ENCODE results near the gene DACT3.
"Not testable (repeated sequence)": the region's sequence is repeated elsewhere in the genome, so short reads cannot be mapped to it uniquely, and the experiment has no call there.

The DACT3 gene

DNA sequence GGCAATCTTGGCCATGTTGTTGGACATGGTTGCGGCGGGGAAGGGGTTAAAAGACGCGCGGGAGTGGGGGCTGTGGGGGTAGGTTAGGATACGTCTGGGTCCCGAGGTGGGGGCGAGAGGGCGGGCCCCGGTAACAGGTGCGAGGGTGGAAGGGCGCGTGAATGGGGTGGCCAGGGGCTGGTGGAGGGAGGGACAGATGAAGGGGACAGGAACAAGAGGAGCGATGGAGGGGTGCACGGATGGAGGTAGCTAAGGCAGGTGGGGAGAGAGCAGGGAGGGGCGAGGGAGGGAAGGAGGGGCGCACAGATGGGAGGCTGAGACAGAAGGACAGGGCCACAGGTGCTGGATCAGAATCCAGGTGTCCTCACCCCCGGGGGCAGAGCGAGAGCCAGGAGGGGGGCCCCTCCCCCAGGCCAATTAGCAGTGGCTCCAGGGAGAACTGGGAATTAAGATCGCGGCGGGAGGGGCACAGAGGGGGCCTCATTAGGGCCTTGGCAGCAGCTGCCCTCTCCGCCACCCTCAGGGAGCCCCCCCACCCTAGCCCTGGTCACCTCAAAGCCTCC, 26.2 kb downstream of the DACT3 start:
- DNase-seq (ENCODE audit: low spot score): no peak

DNA sequence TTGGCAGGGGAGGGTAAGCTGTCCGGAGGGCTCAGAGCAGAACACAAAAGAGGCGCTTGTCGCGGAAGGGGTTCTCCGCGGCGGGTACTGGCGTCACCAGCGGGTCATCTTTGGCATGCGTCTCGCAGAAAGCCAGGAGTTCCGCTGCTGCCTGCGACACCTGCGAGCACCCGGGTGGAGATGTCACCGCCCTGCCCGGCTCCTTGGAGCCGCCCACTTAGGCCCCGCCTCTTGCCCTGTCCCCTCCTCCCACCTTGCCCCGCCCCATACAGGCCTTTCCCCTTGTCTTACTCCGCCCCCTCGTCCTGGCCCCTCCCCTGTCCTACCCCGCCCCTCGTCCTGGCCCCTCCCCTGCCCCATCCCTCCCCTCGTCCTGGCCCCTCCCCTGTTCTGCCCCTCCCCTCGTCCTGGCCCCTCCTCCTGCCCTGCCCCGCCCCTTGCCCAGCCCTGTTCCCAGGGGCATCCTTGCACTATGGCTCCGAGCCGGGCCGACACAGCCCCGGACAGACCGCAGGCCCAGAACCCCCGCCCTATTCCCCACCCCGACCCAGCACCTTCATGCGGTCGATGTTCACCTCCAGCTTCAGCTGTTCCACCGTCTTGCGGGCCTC, 26.8 kb downstream of the DACT3 start:
- DNase-seq (ENCODE audit: low spot score): no peak

- no peak for DNase-seq (ENCODE audit: low spot score)
Observed at GRCh38 chr19:46633130-46633529, 27.9 kb downstream of the DACT3 start.

- DNase-seq (ENCODE audit: low spot score): no peak
Observed at GRCh38 chr19:46631481-46631880, 29.5 kb downstream of the DACT3 start.

DNA sequence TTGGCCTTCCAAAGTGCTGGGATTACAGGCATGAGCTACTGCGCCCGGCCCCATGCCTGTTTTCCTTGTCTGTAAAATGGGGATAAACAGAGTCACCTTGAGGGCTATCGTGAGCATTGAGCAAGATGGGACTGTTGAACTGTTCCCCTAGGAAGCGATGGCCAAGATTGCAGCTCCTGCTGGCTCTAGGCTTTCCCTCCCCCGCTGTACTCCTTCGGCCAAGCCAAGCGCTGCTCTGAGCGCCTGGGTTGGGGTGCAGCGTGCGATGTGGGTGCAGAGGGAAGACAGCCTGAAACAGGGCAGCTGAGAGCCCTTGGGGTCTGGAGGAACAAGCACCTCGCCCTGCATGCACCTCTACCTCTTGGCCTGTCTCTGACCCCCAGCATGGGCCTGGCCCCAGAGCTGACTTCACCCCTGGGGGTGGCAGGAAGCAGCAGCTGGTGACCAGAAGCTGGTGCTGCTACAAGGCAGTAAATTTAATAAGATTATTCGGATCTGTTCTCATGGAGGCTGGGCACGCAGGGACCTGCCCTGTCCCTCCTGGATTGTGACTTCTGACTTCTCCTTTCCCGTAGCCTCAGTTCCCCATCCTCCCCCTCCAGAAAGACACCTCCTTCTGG, 30.3 kb downstream of the DACT3 start:
- peak; percentile 49 for DNase-seq (ENCODE audit: low spot score)

DNA sequence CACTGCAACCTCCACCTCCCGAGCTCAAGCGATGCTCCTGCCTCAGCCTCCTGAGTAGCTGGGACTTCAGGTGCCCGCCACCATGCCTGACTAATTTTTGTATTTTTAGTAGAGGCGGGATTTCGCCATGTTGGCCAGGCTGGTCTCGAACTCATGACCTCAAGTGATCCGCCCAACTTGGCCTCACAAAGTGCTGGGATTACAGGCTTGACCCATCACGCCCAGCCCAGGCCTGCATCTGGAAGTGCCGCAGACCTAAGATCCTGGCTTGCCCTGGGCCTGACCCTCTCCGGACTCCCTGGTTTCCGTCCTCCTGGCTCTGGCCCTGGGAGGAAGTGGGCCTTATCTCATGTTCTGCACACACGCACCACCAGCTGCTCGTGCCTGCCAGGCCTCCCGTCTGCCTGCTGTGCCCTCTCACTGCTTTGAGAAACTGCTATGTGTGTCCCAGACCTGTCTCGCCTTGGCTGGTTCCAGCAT, 31.4 kb downstream of the DACT3 start:
- no peak for DNase-seq (ENCODE audit: low spot score)

DNA sequence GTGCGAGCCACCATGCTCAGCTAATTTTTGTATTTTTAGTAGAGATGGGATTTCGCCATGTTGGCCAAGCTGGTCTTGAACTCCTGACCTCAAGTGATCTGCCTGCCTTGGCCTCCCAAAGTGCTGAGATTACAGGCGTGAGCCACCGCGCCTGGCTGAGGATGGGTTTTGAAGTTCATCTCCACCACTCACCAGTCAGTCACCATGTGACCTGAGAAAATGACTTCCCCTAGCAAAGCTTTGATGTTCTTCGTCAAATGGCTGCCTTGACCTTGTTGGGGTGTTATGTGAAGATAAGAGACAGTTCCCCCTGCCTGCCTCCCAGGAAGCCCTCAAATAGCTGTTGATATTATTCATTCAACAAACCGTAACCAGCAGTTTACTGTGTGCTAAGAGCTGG, 32.0 kb downstream of the DACT3 start:
- not testable (repeated sequence) for DNase-seq (ENCODE audit: low spot score)

DNA sequence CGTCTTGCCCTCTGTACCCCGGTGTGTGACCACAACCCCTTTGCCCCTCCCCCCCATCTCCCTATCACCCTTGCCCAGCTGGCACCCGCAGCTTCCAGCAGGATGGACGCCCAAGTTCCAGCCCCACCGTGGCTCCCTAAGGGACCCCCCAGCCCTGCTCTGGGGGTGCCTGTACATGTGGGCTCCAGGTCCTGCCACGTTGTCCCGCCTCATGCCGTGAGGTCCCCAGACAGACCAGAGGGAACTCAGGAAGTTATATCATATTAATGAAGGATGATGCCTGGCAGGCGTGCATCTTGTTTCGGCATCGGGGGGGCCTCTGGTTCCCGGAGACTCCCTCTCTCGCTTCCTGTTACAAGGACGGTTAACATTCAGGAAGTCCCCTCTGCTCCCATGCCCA, 34.5 kb downstream of the DACT3 start:
- DNase-seq (ENCODE audit: low spot score): no peak

DNA sequence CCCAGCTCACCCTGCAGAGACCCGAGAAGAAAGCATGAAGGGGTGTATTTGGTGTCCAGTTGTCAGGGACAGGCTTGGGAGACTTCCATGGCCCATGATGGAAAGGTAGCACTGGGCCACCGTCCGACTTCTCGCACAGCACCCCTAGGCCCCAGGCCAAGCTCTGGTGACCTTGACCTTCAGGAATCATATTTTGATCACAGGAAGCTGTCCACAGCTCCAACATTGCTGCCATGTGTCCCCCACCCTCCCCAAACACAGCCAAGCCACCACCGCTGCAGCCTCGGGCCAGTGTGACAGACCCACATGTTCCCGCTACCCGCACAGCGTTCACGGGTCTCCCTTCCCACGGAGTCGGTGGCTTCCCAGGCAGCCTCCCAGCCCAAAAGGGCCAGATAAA, 35.3 kb downstream of the DACT3 start:
- no peak for DNase-seq (ENCODE audit: low spot score)

- no peak for DNase-seq (ENCODE audit: low spot score)
Observed at GRCh38 chr19:46624958-46625661, 35.9 kb downstream of the DACT3 start, which contains the start of gene PTGIR. Gene PTGIR, minus strand, starts transcription at chr19:46625089. Its CDS starts 864 bp downstream, at chr19:46624225.

GRCh38 chr19:46623915-46624502, 37.0 kb downstream of the DACT3 start:
- no peak for DNase-seq (ENCODE audit: low spot score)

DNA sequence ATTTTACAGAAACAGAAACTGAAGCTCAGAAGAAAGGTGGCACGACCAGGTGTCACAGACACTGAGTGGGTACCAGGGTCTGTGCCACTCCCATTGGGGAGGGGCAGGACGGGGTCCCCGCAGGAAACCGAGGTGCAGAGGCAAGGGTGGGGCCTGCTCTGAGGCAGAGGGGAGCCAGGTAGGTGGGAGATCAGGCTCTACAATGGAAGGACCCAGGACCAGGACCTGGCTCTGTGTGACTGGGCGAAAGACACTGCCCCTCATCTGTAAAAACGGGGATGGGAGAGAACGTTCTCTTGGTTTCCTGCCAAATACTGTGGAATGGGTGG, 38.9 kb downstream of the DACT3 start:
- DNase-seq (ENCODE audit: low spot score): no peak

DNA sequence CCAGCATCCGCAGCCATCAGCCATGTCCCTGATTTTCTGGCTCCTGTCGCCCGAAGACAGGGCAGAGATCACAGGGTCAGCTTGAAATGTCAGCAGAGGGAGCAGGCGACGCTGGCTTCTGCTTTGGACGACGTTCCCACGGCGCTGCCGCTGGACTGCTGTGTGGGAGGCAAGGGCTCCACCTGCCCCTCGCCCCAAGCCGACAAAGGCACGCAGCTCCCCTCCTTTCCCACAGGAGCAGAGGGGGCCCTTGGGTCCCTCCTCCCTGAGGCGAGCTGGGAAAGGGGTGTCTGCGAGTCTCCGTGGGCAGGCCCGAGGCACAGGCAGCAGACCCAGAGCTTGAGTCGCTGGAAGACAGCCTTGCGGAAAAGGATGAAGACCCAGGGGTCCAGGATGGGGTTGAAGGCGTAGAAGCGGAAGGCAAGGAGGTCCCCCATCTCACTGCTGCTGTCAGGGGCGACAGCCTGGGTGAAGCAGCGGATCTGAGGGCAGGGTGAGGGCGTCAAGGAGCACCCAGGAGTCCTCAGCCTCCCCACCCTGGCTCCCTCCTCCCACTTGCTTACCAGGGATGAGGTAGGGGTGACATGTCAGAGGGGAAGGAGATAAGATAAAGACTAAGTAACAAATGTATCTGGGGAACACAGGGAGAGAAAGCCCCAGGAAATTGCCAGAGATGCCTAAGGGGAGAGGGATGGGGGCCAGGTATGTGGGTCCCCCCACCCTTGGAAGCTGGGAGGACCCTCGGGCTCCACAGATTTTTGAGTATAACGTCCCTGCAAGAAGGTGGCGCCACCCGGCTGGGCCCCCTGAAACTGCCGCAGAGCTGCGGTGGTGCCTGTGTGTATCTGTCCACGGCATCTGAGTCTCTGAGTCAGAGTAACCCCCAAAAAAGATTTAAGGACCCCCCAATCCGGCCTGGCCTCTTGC, 39.5 kb downstream of the DACT3 start:
- no peak for DNase-seq (ENCODE audit: low spot score)

DNA sequence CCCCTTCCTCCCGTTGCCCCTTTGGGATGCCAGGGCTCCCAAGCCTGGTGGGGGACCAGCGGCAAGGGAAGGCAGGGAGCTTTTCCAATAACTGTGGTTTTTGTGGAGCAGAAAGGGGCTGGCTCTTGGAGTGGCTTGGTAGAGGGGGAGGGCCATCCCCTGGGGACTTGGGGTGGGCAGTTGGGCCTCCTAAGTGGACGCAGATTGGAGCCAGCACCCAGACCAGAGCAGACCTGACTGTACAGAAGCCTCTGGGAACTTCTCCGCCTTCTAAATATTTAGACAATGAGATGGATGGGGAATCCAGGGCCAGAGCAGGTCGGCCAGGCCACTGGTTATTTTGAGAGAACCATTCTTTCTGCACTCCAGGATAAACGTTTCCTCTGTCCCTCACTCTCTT, 40.3 kb downstream of the DACT3 start:
- no peak for DNase-seq (ENCODE audit: low spot score)

GRCh38 chr19:46620267-46620666, 40.7 kb downstream of the DACT3 start:
- DNase-seq (ENCODE audit: low spot score): no peak

GRCh38 chr19:46618670-46619231, 42.2 kb downstream of the DACT3 start:
- DNase-seq (ENCODE audit: low spot score): no peak

- no peak for DNase-seq (ENCODE audit: low spot score)
Observed at GRCh38 chr19:46617601-46618000, 43.4 kb downstream of the DACT3 start.

DNA sequence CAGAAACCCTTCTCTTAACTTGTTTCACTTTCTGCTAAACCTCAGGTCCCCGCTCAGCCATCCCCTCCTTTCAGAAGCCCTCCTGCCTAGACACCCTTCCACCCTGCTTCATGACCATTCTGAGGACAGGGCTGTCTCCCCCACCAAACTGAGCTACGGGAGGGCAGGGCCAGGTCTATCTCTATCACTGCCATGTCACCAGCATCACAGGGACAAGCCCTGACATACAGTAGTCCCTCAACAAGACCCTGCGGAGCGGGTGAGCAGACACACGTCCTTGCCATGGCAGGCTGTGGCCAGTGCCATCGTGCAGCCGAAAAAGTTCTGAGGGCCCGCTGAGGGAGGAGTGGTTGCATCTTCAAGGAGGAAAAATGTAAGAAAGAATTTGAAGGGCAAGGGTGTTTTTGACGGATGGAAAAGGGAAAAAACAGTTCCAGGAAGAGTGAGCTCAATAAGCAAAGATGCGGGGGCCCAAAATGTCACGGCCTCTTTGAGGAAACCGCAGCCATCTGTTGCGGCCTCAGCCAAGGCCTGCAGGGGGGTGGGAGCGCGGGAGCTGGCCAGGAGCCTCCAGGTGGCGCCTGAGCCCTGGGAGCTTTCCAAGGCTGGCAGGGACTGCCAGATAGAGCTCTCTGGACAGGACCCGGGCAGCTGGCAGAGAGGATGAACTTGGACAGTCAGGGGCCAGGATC, 44.2 kb downstream of the DACT3 start:
- peak; percentile 40 for DNase-seq (ENCODE audit: low spot score)

DNA sequence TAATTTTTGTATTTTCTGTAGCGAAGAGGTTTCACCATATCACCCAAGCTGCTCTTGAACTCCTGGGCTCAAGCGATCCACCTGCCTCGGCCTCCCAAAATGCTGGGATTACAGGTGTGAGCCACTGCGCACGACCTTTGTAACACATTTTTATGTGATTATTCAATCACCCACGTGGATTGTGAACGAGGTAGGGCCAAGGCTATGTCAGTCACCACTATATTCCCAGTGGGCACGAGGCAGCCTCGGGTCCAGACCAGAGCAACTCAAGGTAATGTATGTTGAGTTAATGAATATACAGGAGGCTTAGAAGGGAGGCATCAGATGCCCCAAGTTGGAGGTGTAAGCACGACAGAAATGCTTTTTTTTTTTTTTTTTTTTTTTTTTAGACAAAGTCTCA, 45.0 kb downstream of the DACT3 start:
- DNase-seq (ENCODE audit: low spot score): no peak

- peak; percentile 64 for DNase-seq (ENCODE audit: low spot score)
Observed at GRCh38 chr19:46614114-46614722, 46.8 kb downstream of the DACT3 start.

Measured in SK-N-DZ (cell line).